IMR-90 (cell line): ENCODE results near the gene AKR1D1.

Experiments used
- BHLHE40 ChIP-seq: fragments of 150-350 bp; IDR thresholded peaks from 2 replicates; pipeline ENCODE4 v1.6.1; 2016; ENCODE audit warnings: mild to moderate bottlenecking, low read depth, low read length
- CEBPB ChIP-seq: IDR thresholded peaks from 2 replicates; pipeline ENCODE4 v1.6.1; 2012; ENCODE audit warnings: low read depth, low read length, improper control_type of control experiment
- CHD1 ChIP-seq: IDR thresholded peaks from 2 replicates; pipeline ENCODE4 v1.6.1; 2012; ENCODE audit warnings: low read depth, low read length, improper control_type of control experiment
- FOS ChIP-seq: fragments of 150-350 bp; IDR thresholded peaks from 2 replicates; pipeline ENCODE4 v1.6.1; 2016; ENCODE audit warnings: low read depth, low read length
- MAZ ChIP-seq: IDR thresholded peaks from 2 replicates; pipeline ENCODE4 v1.6.1; 2012; ENCODE audit warnings: low read depth, mild to moderate bottlenecking, low read length, improper control_type of control experiment, moderate library complexity, borderline replicate concordance
- MXI1 ChIP-seq: IDR thresholded peaks from 2 replicates; pipeline ENCODE4 v1.6.1; 2012; ENCODE audit warnings: low read depth, mild to moderate bottlenecking, low read length, moderate library complexity, borderline replicate concordance
- POLR2A ChIP-seq: IDR thresholded peaks from 2 replicates; pipeline ENCODE4 v1.6.1; 2012; ENCODE audit warnings: mild to moderate bottlenecking, low read depth, low read length
- RAD21 ChIP-seq: IDR thresholded peaks from 2 replicates; pipeline ENCODE4 v1.6.1; 2012; ENCODE audit warnings: low read length, improper control_type of control experiment
- RCOR1 ChIP-seq: IDR thresholded peaks from 2 replicates; pipeline ENCODE4 v1.6.1; 2012; ENCODE audit warnings: mild to moderate bottlenecking, low read length, improper control_type of control experiment; ENCODE audit not compliant: insufficient replicate concordance
- RFX5 ChIP-seq: IDR thresholded peaks from 2 replicates; pipeline ENCODE4 v1.8.0; 2012; ENCODE audit warnings: low read depth, mild to moderate bottlenecking, low read length, moderate library complexity
- SMC3 ChIP-seq: fragments of 150-350 bp; IDR thresholded peaks from 2 replicates; pipeline ENCODE4 v1.6.1; 2016; ENCODE audit warnings: low read depth, mild to moderate bottlenecking, antibody characterized with exemption, low read length, moderate library complexity
- TF ChIP-seq, protein P1 (sequence below): conservative IDR thresholded peaks from 2 replicates; pipeline ENCODE4 v1.5.1; 2012; ENCODE audit warnings: mild to moderate bottlenecking, low read depth, low read length, improper control_type of control experiment
- TF ChIP-seq, protein P2 (sequence below): fragments of 150-350 bp; IDR thresholded peaks from 2 replicates; pipeline ENCODE4 v1.6.1; 2017; ENCODE audit warnings: mild to moderate bottlenecking, antibody characterized with exemption, low read length, low read depth
- TF ChIP-seq, protein P3 (sequence below): fragments of 150-350 bp; IDR thresholded peaks from 2 replicates; pipeline ENCODE4 v1.6.1; 2016; ENCODE audit warnings: low read depth, mild to moderate bottlenecking, low read length, moderate library complexity, borderline replicate concordance

DNA sequence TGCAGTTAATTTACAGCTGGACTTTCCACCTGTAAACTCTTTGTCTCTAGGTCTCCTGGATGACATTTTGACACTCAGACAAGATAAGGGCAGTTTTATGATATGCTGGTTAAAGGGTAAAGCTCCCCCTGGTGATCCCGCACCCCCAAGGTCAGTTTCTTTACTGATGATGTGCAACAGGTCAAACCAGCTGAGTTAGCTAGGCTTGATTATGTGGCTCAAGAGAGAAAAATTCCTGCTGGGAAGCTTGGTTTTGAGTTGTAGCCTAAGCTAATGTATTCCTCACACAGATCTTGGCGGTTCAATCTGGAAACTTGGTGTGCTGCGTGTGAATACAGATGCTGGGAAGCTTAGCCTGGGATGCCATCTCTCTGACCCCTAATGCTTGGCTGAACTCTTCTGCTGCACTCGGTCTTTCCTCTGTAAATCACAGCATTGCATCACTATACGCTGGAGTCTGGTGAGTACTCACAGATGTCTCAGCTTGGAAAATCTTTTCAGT, 11.4 kb upstream of the AKR1D1 start:
- TF ChIP-seq RAD21, result no peak
- TF ChIP-seq RCOR1, result no peak
- TF ChIP-seq BHLHE40, result no peak
- TF ChIP-seq, protein P1, sequence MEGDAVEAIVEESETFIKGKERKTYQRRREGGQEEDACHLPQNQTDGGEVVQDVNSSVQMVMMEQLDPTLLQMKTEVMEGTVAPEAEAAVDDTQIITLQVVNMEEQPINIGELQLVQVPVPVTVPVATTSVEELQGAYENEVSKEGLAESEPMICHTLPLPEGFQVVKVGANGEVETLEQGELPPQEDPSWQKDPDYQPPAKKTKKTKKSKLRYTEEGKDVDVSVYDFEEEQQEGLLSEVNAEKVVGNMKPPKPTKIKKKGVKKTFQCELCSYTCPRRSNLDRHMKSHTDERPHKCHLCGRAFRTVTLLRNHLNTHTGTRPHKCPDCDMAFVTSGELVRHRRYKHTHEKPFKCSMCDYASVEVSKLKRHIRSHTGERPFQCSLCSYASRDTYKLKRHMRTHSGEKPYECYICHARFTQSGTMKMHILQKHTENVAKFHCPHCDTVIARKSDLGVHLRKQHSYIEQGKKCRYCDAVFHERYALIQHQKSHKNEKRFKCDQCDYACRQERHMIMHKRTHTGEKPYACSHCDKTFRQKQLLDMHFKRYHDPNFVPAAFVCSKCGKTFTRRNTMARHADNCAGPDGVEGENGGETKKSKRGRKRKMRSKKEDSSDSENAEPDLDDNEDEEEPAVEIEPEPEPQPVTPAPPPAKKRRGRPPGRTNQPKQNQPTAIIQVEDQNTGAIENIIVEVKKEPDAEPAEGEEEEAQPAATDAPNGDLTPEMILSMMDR, result no peak
- TF ChIP-seq MXI1, result no peak
- TF ChIP-seq POLR2A, result no peak
- TF ChIP-seq, protein P2, sequence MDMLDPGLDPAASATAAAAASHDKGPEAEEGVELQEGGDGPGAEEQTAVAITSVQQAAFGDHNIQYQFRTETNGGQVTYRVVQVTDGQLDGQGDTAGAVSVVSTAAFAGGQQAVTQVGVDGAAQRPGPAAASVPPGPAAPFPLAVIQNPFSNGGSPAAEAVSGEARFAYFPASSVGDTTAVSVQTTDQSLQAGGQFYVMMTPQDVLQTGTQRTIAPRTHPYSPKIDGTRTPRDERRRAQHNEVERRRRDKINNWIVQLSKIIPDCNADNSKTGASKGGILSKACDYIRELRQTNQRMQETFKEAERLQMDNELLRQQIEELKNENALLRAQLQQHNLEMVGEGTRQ, result no peak
- no peak for TF ChIP-seq CHD1
- TF ChIP-seq, protein P3, sequence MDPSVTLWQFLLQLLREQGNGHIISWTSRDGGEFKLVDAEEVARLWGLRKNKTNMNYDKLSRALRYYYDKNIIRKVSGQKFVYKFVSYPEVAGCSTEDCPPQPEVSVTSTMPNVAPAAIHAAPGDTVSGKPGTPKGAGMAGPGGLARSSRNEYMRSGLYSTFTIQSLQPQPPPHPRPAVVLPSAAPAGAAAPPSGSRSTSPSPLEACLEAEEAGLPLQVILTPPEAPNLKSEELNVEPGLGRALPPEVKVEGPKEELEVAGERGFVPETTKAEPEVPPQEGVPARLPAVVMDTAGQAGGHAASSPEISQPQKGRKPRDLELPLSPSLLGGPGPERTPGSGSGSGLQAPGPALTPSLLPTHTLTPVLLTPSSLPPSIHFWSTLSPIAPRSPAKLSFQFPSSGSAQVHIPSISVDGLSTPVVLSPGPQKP, result no peak
- no peak for TF ChIP-seq SMC3
- no peak for TF ChIP-seq RFX5
- no peak for TF ChIP-seq FOS
- TF ChIP-seq MAZ, result no peak
- peak; percentile 33; the same call in 1 of the 2 replicates for TF ChIP-seq CEBPB
